OCI-LY1 (cell line): ENCODE results near the gene PXK.

Experiments
- EZH2 ChIP-seq: fragments of 200-600 bp; sonication (generic), shearing (Covaris generic); IDR thresholded peaks from 2 replicates; pipeline ENCODE4 v1.8.0; 2017; ENCODE audit warnings: borderline replicate concordance, mixed run types, mild to moderate bottlenecking, antibody characterized with exemption, low read length, moderate library complexity, mixed read lengths
- TF ChIP-seq, protein P1 (sequence below): fragments of 200-600 bp; sonication (generic), shearing (Covaris generic); IDR thresholded peaks from 2 replicates; pipeline ENCODE4 v1.5.1; 2017; ENCODE audit warnings: mild to moderate bottlenecking, antibody characterized with exemption, low read length, moderate library complexity, mixed read lengths

DNA sequence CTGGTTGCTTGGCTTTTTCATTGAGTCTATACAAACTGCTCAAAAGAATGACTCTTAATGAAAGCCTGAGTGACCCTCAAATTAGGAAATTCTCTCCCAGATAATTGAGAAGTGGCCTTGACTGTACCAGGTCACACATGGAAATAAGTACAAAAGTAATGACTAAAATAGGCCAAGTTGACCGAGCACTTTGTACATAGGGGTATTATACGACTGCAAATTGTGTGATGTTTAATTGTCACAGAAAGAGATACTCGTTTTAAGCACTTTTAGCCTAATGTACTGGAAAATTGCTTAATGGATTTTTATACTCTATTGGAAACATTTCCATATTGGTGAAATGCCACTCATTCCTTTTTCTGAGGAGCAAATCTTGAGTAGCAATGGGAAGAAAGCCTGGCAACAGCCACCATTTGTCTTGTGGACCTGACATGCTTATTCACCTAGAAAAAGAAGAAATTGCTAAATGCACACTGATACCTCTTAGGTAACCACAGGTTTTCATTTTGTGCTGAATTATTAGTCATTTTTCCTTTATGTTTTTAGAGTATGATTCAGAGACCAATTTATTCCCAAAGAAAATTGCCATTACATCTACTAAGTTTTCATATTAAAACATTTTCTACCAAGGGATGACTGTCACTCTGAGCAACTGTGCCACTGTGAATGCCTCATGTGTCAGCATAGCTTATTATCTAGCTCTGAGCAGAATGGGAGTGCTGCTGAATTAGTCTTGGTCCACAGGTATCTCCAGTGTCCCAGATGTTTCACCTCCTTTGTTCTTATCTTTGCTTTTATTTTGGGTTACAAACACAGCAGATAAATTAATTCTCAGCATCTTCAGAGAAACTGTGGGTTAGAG, 8.9 kb upstream of the PXK start:
- TF ChIP-seq, protein P1, sequence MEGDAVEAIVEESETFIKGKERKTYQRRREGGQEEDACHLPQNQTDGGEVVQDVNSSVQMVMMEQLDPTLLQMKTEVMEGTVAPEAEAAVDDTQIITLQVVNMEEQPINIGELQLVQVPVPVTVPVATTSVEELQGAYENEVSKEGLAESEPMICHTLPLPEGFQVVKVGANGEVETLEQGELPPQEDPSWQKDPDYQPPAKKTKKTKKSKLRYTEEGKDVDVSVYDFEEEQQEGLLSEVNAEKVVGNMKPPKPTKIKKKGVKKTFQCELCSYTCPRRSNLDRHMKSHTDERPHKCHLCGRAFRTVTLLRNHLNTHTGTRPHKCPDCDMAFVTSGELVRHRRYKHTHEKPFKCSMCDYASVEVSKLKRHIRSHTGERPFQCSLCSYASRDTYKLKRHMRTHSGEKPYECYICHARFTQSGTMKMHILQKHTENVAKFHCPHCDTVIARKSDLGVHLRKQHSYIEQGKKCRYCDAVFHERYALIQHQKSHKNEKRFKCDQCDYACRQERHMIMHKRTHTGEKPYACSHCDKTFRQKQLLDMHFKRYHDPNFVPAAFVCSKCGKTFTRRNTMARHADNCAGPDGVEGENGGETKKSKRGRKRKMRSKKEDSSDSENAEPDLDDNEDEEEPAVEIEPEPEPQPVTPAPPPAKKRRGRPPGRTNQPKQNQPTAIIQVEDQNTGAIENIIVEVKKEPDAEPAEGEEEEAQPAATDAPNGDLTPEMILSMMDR: no peak
- no peak for TF ChIP-seq EZH2
